SK-N-SH treated with all-trans-retinoic acid at 6 μM for 48 hours (cell line): ENCODE results near the gene UCKL1.

Experiments used
- ATAC-seq: fragments of 200-7000 bp; cut with Tn5 transposase; 3 replicates; pipeline ENCODE4 v1.9.1; 2020; ENCODE audit warnings: mild to moderate bottlenecking, moderate library complexity
- ARNTL ChIP-seq: fragments of 450-650 bp; formaldehyde crosslinking; IDR thresholded peaks from 2 replicates; pipeline ENCODE4 v1.5.0; 2020; ENCODE audit warnings: low read depth, mild to moderate bottlenecking, moderate library complexity, borderline replicate concordance
- CSDC2 ChIP-seq: fragments of 250-450 bp; sonication (Bioruptor Pico); IDR thresholded peaks from 2 replicates; pipeline ENCODE4 v1.5.0; 2020; ENCODE audit warnings: mild to moderate bottlenecking, moderate library complexity
- ESRRG ChIP-seq: fragments of 250-450 bp; sonication (Bioruptor Pico); IDR thresholded peaks from 2 replicates; pipeline ENCODE4 v1.6.1; 2021; ENCODE audit warnings: mild to moderate bottlenecking
- GLIS3 ChIP-seq: fragments of 250-450 bp; sonication (Bioruptor Pico); IDR thresholded peaks from 2 replicates; pipeline ENCODE4 v1.5.0; 2020; ENCODE audit warnings: mild to moderate bottlenecking, moderate library complexity
- OSR1 ChIP-seq: fragments of 250-450 bp; sonication (Bioruptor Pico); IDR thresholded peaks from 2 replicates; pipeline ENCODE4 v1.8.0; 2022; ENCODE audit warnings: moderate library complexity, mild to moderate bottlenecking, inconsistent platforms
- PPARA ChIP-seq: fragments of 250-450 bp; sonication (Bioruptor Pico); IDR thresholded peaks from 2 replicates; pipeline ENCODE4 v1.5.0; 2020; ENCODE audit warnings: mild to moderate bottlenecking, borderline replicate concordance
- RARB ChIP-seq: fragments of 250-450 bp; sonication (Bioruptor Pico); IDR thresholded peaks from 2 replicates; pipeline ENCODE4 v1.8.0; 2021; ENCODE audit warnings: mild to moderate bottlenecking, moderate library complexity
- SNAI2 ChIP-seq: fragments of 250-450 bp; sonication (Bioruptor Pico); IDR thresholded peaks from 2 replicates; pipeline ENCODE4 v1.5.0; 2020; ENCODE audit warnings: mild to moderate bottlenecking, moderate library complexity
- TCF4 ChIP-seq: fragments of 250-450 bp; sonication (Bioruptor Pico); IDR thresholded peaks from 2 replicates; pipeline ENCODE4 v1.8.0; 2021; ENCODE audit warnings: mild to moderate bottlenecking, moderate library complexity, borderline replicate concordance
- TSHZ2 ChIP-seq: fragments of 250-450 bp; sonication (Bioruptor Pico); IDR thresholded peaks from 2 replicates; pipeline ENCODE4 v1.5.0; 2020; ENCODE audit warnings: mild to moderate bottlenecking, moderate library complexity
- ZC3H10 ChIP-seq: fragments of 250-450 bp; sonication (Bioruptor Pico); IDR thresholded peaks from 2 replicates; pipeline ENCODE4 v1.5.1; 2021; ENCODE audit warnings: mild to moderate bottlenecking, moderate library complexity
- ZFP3 ChIP-seq: fragments of 250-450 bp; sonication (Bioruptor Pico); IDR thresholded peaks from 2 replicates; pipeline ENCODE4 v1.5.0; 2020; ENCODE audit warnings: mild to moderate bottlenecking, moderate library complexity
- ZFP30 ChIP-seq: fragments of 450-650 bp; formaldehyde crosslinking; IDR thresholded peaks from 2 replicates; pipeline ENCODE4 v1.5.0; 2022; ENCODE audit warnings: mild to moderate bottlenecking, moderate library complexity
- ZNF565 ChIP-seq: fragments of 450-650 bp; formaldehyde crosslinking; conservative IDR thresholded peaks from 2 replicates; pipeline ENCODE4 v1.5.0; 2020; ENCODE audit warnings: low read depth, mild to moderate bottlenecking, moderate library complexity
- ZNF70 ChIP-seq: fragments of 450-650 bp; formaldehyde crosslinking; IDR thresholded peaks from 2 replicates; pipeline ENCODE4 v1.5.0; 2020; ENCODE audit warnings: mild to moderate bottlenecking, moderate library complexity
- TF ChIP-seq, protein P1 (sequence below): fragments of 250-450 bp; sonication (Bioruptor Pico); IDR thresholded peaks from 2 replicates; pipeline ENCODE4 v1.8.0; 2021; ENCODE audit warnings: low read depth, mild to moderate bottlenecking, moderate library complexity, borderline replicate concordance
- TF ChIP-seq, protein P2 (sequence below): fragments of 250-450 bp; sonication (Bioruptor Pico); IDR thresholded peaks from 2 replicates; pipeline ENCODE4 v1.5.1; 2021; ENCODE audit warnings: mild to moderate bottlenecking, moderate library complexity
- TF ChIP-seq, protein P3 (sequence below): fragments of 250-450 bp; sonication (Bioruptor Pico); IDR thresholded peaks from 2 replicates; pipeline ENCODE4 v1.5.1; 2020; ENCODE audit warnings: low read depth, mild to moderate bottlenecking, moderate library complexity
- TF ChIP-seq, protein P4 (sequence below): fragments of 250-450 bp; sonication (Bioruptor Pico); IDR thresholded peaks from 2 replicates; pipeline ENCODE4 v1.8.0; 2020; ENCODE audit warnings: mild to moderate bottlenecking, moderate library complexity, borderline replicate concordance

The UCKL1 gene

DNA sequence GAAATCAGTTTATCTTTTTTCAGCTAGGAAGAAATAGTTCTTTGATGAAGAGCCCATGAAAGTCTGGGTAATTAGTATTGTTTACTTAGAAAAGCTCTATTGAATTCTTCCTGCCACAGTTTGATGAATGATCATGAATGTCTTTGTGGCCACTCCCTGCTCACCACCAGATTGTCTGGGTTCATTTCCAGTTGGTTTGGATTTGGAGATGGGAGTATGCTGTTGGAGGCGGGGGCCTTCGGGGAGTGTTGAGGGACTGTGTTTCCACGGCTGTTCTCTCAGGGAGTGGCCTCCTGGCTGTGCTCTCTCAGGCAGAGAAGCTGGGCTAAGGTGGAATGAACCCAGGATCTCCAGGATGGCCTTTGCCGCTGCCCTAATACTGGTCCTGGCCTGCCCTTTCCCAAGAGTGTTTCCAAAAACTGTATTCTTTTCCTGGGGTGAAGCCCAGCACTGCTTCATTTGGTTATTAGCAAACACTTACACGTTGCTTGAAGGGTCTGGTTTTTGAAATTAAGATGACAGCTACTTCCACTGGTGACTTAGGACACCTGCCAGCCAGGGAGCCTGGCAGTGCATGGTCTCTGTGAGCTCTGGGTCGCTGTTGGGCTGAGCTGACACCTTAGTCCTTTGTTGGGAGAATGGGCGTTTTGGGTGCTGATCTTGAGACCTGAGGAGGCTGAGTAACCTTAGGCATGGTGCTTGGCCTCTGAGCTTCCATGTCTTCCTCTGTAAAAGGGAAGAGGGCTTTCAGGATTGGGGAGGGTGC lies 47.9 kb upstream of the UCKL1 start:
- TF ChIP-seq TSHZ2 (CRISPR knock-in tag) (no peak), GLIS3 (CRISPR knock-in tag) (no peak), CSDC2 (CRISPR knock-in tag) (no peak), ZC3H10 (no peak), ZNF70 (CRISPR knock-in tag) (no peak), OSR1 (CRISPR knock-in tag) (no peak), ZNF565 (no peak), TCF4 (CRISPR knock-in tag) (no peak), ARNTL (CRISPR knock-in tag) (no peak), ZFP3 (CRISPR knock-in tag) (no peak), ZFP30 (CRISPR knock-in tag) (no peak), SNAI2 (CRISPR knock-in tag) (no peak), RARB (CRISPR knock-in tag) (no peak)
- TF ChIP-seq, protein P1, sequence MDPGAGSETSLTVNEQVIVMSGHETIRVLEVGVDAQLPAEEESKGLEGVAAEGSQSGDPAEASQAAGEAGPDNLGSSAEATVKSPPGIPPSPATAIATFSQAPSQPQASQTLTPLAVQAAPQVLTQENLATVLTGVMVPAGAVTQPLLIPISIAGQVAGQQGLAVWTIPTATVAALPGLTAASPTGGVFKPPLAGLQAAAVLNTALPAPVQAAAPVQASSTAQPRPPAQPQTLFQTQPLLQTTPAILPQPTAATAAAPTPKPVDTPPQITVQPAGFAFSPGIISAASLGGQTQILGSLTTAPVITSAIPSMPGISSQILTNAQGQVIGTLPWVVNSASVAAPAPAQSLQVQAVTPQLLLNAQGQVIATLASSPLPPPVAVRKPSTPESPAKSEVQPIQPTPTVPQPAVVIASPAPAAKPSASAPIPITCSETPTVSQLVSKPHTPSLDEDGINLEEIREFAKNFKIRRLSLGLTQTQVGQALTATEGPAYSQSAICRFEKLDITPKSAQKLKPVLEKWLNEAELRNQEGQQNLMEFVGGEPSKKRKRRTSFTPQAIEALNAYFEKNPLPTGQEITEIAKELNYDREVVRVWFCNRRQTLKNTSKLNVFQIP (CRISPR knock-in tag) = no peak
- TF ChIP-seq, protein P2, sequence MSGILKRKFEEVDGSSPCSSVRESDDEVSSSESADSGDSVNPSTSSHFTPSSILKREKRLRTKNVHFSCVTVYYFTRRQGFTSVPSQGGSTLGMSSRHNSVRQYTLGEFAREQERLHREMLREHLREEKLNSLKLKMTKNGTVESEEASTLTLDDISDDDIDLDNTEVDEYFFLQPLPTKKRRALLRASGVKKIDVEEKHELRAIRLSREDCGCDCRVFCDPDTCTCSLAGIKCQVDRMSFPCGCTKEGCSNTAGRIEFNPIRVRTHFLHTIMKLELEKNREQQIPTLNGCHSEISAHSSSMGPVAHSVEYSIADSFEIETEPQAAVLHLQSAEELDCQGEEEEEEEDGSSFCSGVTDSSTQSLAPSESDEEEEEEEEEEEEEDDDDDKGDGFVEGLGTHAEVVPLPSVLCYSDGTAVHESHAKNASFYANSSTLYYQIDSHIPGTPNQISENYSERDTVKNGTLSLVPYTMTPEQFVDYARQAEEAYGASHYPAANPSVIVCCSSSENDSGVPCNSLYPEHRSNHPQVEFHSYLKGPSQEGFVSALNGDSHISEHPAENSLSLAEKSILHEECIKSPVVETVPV (CRISPR knock-in tag) = no peak
- TF ChIP-seq, protein P3, sequence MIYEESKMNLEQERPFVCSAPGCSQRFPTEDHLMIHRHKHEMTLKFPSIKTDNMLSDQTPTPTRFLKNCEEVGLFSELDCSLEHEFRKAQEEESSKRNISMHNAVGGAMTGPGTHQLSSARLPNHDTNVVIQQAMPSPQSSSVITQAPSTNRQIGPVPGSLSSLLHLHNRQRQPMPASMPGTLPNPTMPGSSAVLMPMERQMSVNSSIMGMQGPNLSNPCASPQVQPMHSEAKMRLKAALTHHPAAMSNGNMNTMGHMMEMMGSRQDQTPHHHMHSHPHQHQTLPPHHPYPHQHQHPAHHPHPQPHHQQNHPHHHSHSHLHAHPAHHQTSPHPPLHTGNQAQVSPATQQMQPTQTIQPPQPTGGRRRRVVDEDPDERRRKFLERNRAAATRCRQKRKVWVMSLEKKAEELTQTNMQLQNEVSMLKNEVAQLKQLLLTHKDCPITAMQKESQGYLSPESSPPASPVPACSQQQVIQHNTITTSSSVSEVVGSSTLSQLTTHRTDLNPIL (CRISPR knock-in tag) = no peak
- ATAC-seq = no peak

DNA sequence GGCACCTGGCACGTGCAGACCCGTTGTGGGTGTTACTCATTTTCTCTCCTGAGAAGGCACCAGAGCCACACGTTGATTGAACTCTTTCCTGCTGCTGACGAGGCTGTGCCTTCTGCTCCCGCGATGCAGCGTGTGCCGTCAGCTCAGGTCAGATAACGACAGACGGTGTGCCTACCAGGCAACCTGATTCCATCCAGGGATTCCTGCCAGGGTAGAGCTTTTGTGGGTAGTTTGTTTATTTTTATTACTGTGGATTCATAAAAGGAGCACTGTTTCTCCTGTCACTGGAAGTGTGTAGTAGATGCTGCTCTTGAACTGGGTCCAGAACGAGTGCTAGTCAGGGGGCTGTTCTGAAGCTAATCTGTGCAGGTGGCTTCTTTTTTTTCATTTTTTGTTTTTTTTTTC lies 45.4 kb upstream of the UCKL1 start:
- no peak for ATAC-seq
- TF ChIP-seq ESRRG (no peak), TSHZ2 (CRISPR knock-in tag) (no peak), ZFP3 (CRISPR knock-in tag) (no peak), TCF4 (CRISPR knock-in tag) (no peak), PPARA (CRISPR knock-in tag) (no peak), ARNTL (CRISPR knock-in tag) (no peak), ZFP30 (CRISPR knock-in tag) (no peak), ZNF70 (CRISPR knock-in tag) (no peak)
- TF ChIP-seq, protein P3 (CRISPR knock-in tag) = no peak
- TF ChIP-seq, protein P4, sequence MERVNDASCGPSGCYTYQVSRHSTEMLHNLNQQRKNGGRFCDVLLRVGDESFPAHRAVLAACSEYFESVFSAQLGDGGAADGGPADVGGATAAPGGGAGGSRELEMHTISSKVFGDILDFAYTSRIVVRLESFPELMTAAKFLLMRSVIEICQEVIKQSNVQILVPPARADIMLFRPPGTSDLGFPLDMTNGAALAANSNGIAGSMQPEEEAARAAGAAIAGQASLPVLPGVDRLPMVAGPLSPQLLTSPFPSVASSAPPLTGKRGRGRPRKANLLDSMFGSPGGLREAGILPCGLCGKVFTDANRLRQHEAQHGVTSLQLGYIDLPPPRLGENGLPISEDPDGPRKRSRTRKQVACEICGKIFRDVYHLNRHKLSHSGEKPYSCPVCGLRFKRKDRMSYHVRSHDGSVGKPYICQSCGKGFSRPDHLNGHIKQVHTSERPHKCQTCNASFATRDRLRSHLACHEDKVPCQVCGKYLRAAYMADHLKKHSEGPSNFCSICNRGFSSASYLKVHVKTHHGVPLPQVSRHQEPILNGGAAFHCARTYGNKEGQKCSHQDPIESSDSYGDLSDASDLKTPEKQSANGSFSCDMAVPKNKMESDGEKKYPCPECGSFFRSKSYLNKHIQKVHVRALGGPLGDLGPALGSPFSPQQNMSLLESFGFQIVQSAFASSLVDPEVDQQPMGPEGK (CRISPR knock-in tag) = no peak
- TF ChIP-seq, protein P2 (CRISPR knock-in tag) = no peak
- TF ChIP-seq, all 23 proteins: peak for 0
